Keratinocyte (primary cell): ENCODE data around the gene PLPPR2. TPM values are rescaled to one million over a fixed set of nuclear protein-coding genes. Genes with fewer than 3 reads are reported as not detected.

ENCODE experiments used
- DNase-seq: peaks from one replicate; pipeline ENCODE4 v3.0.0-alpha.2; 2011; ENCODE audit warnings: low read depth, missing footprints, low spot score
- FAIRE-seq: peaks from 2 replicates; lab custom pipeline; 2011; peaks lifted over from hg19 to GRCh38; lab: Jason Lieb, UNC
- H2AFZ ChIP-seq: 2 replicates; pipeline ENCODE4 v1.6.0; 2012; ENCODE audit warnings: low read length, control low read depth, inconsistent platforms; ENCODE audit not compliant: control insufficient read depth
- H3K27ac ChIP-seq: 2 replicates; pipeline ENCODE4 v1.5.1; 2011; ENCODE audit warnings: low read length; ENCODE audit not compliant: control insufficient read depth, insufficient read depth
- H3K27me3 ChIP-seq: 3 replicates; pipeline ENCODE4 v1.6.0; 2011; ENCODE audit warnings: low read length; ENCODE audit not compliant: control insufficient read depth, insufficient read depth; ENCODE audit errors: extremely low read depth
- H3K36me3 ChIP-seq, 2 experiments: 2 replicates in 1 of 2; 3 replicates in 1 of 2; pipeline ENCODE4 v1.5.1; 2011; ENCODE audit warnings: low read length in 2 of 2, mild to moderate bottlenecking in 1 of 2; ENCODE audit not compliant: control insufficient read depth in 2 of 2, insufficient read depth in 2 of 2; ENCODE audit errors: extremely low read depth in 1 of 2
- H3K4me1 ChIP-seq: 3 replicates; pipeline ENCODE4 v1.5.1; 2011; ENCODE audit warnings: low read length; ENCODE audit not compliant: control insufficient read depth, insufficient read depth; ENCODE audit errors: extremely low read depth
- H3K4me2 ChIP-seq: 3 replicates; pipeline ENCODE4 v1.6.0; 2011; ENCODE audit warnings: low read depth, low read length; ENCODE audit not compliant: control insufficient read depth, insufficient read depth; ENCODE audit errors: extremely low read depth
- H3K4me3 ChIP-seq, 3 experiments: fragments of 200-600 bp in 1 of 3; sonication (generic) in 1 of 3; 2 replicates in 2 of 3; 3 replicates in 1 of 3; pipeline ENCODE4 v1.5.1; 2011 to 2016; ENCODE audit warnings: low read length in 3 of 3, mild to moderate bottlenecking in 3 of 3, control low read depth in 2 of 3, inconsistent platforms in 1 of 3, low read depth in 1 of 3, mixed read lengths in 1 of 3, mixed run types in 1 of 3, moderate library complexity in 1 of 3; ENCODE audit not compliant: control insufficient read depth in 2 of 3, insufficient read depth in 2 of 3; ENCODE audit errors: extremely low read depth in 1 of 3
- H3K79me2 ChIP-seq: 2 replicates; pipeline ENCODE4 v1.6.0; 2012; ENCODE audit warnings: low read length; ENCODE audit not compliant: control insufficient read depth, insufficient read depth
- H3K9ac ChIP-seq: 3 replicates; pipeline ENCODE4 v1.6.0; 2011; ENCODE audit warnings: low read length; ENCODE audit not compliant: control insufficient read depth, insufficient read depth; ENCODE audit errors: extremely low read depth
- H3K9me1 ChIP-seq: 3 replicates; pipeline ENCODE4 v1.6.0; 2011; ENCODE audit warnings: low read length; ENCODE audit not compliant: control insufficient read depth, insufficient read depth; ENCODE audit errors: extremely low read depth
- H3K9me3 ChIP-seq: 2 replicates; pipeline ENCODE4 v1.5.1; 2012; ENCODE audit warnings: low read depth, low read length; ENCODE audit not compliant: control insufficient read depth
- H4K20me1 ChIP-seq: 3 replicates; pipeline ENCODE4 v1.6.0; 2011; ENCODE audit warnings: low read length; ENCODE audit not compliant: control insufficient read depth, insufficient read depth; ENCODE audit errors: extremely low read depth
- EZH2 ChIP-seq: IDR thresholded peaks from one replicate; pipeline ENCODE4 v1.6.1; 2012; ENCODE audit warnings: inconsistent platforms, mild to moderate bottlenecking, low read length, moderate library complexity
- dilution Hi-C: fragments of 300-500 bp; cut with MboI; formaldehyde crosslinking; loops from one replicate; pipeline ENCODE4 v1.7.0; 2020; ENCODE audit warnings: low sequenced_read_pairs; ENCODE audit not compliant: extremely low pct_ligation_motif_present
- polyA plus RNA-seq, 5 experiments: library from polyadenylated mRNA; depleted of rRNA in 3 of 5; stranded (reverse) in 3 of 5; stranded (forward) in 1 of 5; unstranded in 1 of 5; fragments of >200 nt; gene quantifications; 1 replicate in 1 of 5; 2 replicates in 3 of 5; 3 replicates in 1 of 5; pipeline versions ENCODE4 v1.2.1 to v1.2.3, GENCODE V29; 2011 to 2012; ENCODE audit warnings: missing spikeins in 2 of 5, low read depth in 1 of 5, low replicate concordance in 1 of 5
- TF ChIP-seq, protein P1 (sequence below), 3 experiments: IDR thresholded peaks in 1 of 3; conservative IDR thresholded peaks in 1 of 3; optimal IDR thresholded peaks in 1 of 3; 2 replicates in 2 of 3; 3 replicates in 1 of 3; pipeline versions ENCODE3 to v1.5.1; 2011; ENCODE audit warnings: low read length in 3 of 3, mild to moderate bottlenecking in 3 of 3, moderate library complexity in 2 of 3, control low read depth in 1 of 3, inconsistent platforms in 1 of 3; ENCODE audit not compliant: insufficient read depth in 2 of 3; ENCODE audit errors: extremely low read depth in 1 of 3

PLPPR2 gene
- polyA plus RNA-seq, 1 donor (not counting 4 experiments of a cell fraction or from before 2014, with no cell fraction given), result 3.5 TPM

GRCh38 chr19:11361037-11361770 lies 6.0 kb downstream of the PLPPR2 start:
- Histone ChIP-seq H2AFZ (no peak overlapping the region), H3K4me1 (peaks cover 6% of the 10 kb centered on the region), H3K79me2 (no peaks in the 10 kb centered on the region), H3K27me3 (no peaks in the 10 kb centered on the region), H3K9ac (no peak overlapping the region), H3K4me3 (no peak overlapping the region), H3K4me2 (peak overlapping the region; percentile 27), H3K27ac (no peak overlapping the region), H3K9me1 (no peaks in the 10 kb centered on the region), H3K36me3 (peaks cover 0 to 5% of the 10 kb centered on the region in 2 experiments), H4K20me1 (no peaks in the 10 kb centered on the region), H3K9me3 (no peaks in the 10 kb centered on the region)
- DNase-seq (no peak), FAIRE-seq (no peak)
- dilution Hi-C loops, result no loop called here
- TF ChIP-seq, protein P1, sequence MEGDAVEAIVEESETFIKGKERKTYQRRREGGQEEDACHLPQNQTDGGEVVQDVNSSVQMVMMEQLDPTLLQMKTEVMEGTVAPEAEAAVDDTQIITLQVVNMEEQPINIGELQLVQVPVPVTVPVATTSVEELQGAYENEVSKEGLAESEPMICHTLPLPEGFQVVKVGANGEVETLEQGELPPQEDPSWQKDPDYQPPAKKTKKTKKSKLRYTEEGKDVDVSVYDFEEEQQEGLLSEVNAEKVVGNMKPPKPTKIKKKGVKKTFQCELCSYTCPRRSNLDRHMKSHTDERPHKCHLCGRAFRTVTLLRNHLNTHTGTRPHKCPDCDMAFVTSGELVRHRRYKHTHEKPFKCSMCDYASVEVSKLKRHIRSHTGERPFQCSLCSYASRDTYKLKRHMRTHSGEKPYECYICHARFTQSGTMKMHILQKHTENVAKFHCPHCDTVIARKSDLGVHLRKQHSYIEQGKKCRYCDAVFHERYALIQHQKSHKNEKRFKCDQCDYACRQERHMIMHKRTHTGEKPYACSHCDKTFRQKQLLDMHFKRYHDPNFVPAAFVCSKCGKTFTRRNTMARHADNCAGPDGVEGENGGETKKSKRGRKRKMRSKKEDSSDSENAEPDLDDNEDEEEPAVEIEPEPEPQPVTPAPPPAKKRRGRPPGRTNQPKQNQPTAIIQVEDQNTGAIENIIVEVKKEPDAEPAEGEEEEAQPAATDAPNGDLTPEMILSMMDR (optimal IDR thresholded peaks at IDR 0.05 in 1 of 3, IDR thresholded peaks at IDR 0.05 in 1 of 3, conservative IDR thresholded peaks at IDR 0.05 in 1 of 3; ENCODE audit: extremely low read depth in 1 of 3, insufficient read depth in 2 of 3, low read length in 3 of 3), result no peak
- no peak for TF ChIP-seq EZH2

GRCh38 chr19:11361771-11362731 lies 6.8 kb downstream of the PLPPR2 start:
- no peaks in the 10 kb centered on the region for H3K79me2 ChIP-seq
- H3K9me3 ChIP-seq, result no peaks in the 10 kb centered on the region
- no peak overlapping the region for H2AFZ ChIP-seq
- dilution Hi-C loops, result no loop called here
- no peaks in the 10 kb centered on the region for H4K20me1 ChIP-seq
- peaks cover 6% of the 10 kb centered on the region for H3K4me1 ChIP-seq
- H3K27ac ChIP-seq, result no peak overlapping the region
- H3K36me3 ChIP-seq, result peaks cover 0 to 5% of the 10 kb centered on the region in 2 experiments
- H3K9me1 ChIP-seq, result no peaks in the 10 kb centered on the region
- peak overlapping the region; percentile 27 for H3K4me2 ChIP-seq
- H3K27me3 ChIP-seq, result no peaks in the 10 kb centered on the region
- H3K9ac ChIP-seq, result no peak overlapping the region
- DNase-seq (no peak), FAIRE-seq (no peak)
- TF ChIP-seq EZH2, result no peak
- TF ChIP-seq, protein P1 (optimal IDR thresholded peaks at IDR 0.05 in 1 of 3, IDR thresholded peaks at IDR 0.05 in 1 of 3, conservative IDR thresholded peaks at IDR 0.05 in 1 of 3; ENCODE audit: extremely low read depth in 1 of 3, insufficient read depth in 2 of 3, low read length in 3 of 3), result no peak
- no peak overlapping the region for H3K4me3 ChIP-seq
